Tibial nerve (tissue), 4 donors: Measurements from ENCODE around the gene UPP1. TPM values are rescaled to one million over a fixed set of nuclear protein-coding genes. Genes with fewer than 3 reads are reported as not detected.
"Not testable (repeated sequence)": the region's sequence is repeated elsewhere in the genome, so short reads cannot be mapped to it uniquely, and the experiment has no call there.

Experiments used
- DNase-seq, 2 donors: peaks; one replicate each; pipeline ENCODE4 v3.0.0-alpha.2; 2019; ENCODE audit warnings: low spot score in 2 of 2
- H3K27ac ChIP-seq, 4 donors: fragments of 200-600 bp; sonication (generic) in 3 of 4; one replicate each; pipeline ENCODE4 v1.5.1; 2017 to 2019; ENCODE audit warnings: mild to moderate bottlenecking in 1 of 4
- H3K27me3 ChIP-seq, 2 donors: fragments of 200-600 bp; sonication (generic) in 1 of 2; one replicate each; pipeline versions ENCODE4 v1.5.1 to v1.6.0; 2017 to 2019
- H3K36me3 ChIP-seq, 3 donors: fragments of 200-600 bp; sonication (generic); one replicate each; pipeline ENCODE4 v1.5.1; 2018 to 2019
- H3K4me1 ChIP-seq, 4 donors: fragments of 200-600 bp; sonication (generic) in 3 of 4; one replicate each; pipeline ENCODE4 v1.5.1; 2017 to 2019
- H3K4me3 ChIP-seq, 4 donors: fragments of 200-600 bp; sonication (generic) in 3 of 4; one replicate each; pipeline ENCODE4 v1.5.1; 2017 to 2019; ENCODE audit warnings: mild to moderate bottlenecking in 1 of 4, moderate library complexity in 1 of 4
- H3K9me3 ChIP-seq, 4 donors: fragments of 200-600 bp; sonication (generic) in 3 of 4; one replicate each; pipeline ENCODE4 v1.5.1; 2017 to 2019
- CTCF ChIP-seq, 5 experiments: fragments of 200-600 bp in 3 of 5; fragments of 450-650 bp in 2 of 5; sonication (generic) in 3 of 5; IDR thresholded peaks; one replicate each; pipeline ENCODE4 v1.5.1; 2016 to 2019; ENCODE audit warnings: antibody characterized with exemption in 5 of 5, mild to moderate bottlenecking in 3 of 5, moderate library complexity in 2 of 5
- EP300 ChIP-seq, 2 donors: sonication (generic); formaldehyde crosslinking; IDR thresholded peaks; one replicate each; pipeline ENCODE4 v1.6.1; 2017; ENCODE audit warnings: antibody characterized with exemption in 2 of 2, mild to moderate bottlenecking in 1 of 2
- POLR2A ChIP-seq, 2 donors: fragments of 450-650 bp; IDR thresholded peaks; one replicate each; pipeline ENCODE4 v1.6.1; 2017; ENCODE audit warnings: antibody characterized with exemption in 2 of 2, mild to moderate bottlenecking in 2 of 2, moderate library complexity in 2 of 2
- WGBS, 2 donors: methylation state at CpG; one replicate each; pipeline ENCODE4 v1.1.5; 2018; 5-methylcytosine and 5-hydroxymethylcytosine counted together
- total RNA-seq, 4 donors: library from RNA; depleted of rRNA; stranded (reverse); fragments of >200 nt; gene quantifications; one replicate each; pipeline ENCODE4 v1.1.0, GENCODE V29; 2016

UPP1 gene
- total RNA-seq, 4 donors from 2014 or later: 14.2 to 36.9 (median 19.0) TPM

GRCh38 chr7:48140001-48140681, 51.1 kb downstream of the UPP1 start:
- no peak for DNase-seq
- Histone ChIP-seq H3K9me3 (no peaks in the 10 kb centered on the region), H3K27me3 (no peaks in the 10 kb centered on the region), H3K36me3 (no peaks in the 10 kb centered on the region), H3K4me3 (no peak overlapping the region), H3K27ac (no peak overlapping the region), H3K4me1 (peaks cover 0 to 13% (median 0%) of the 10 kb centered on the region in 4 donors)
- no peak for TF ChIP-seq CTCF (IDR thresholded peaks at IDR 0.05)
- no peak for TF ChIP-seq EP300 (IDR thresholded peaks at IDR 0.05)
- no peak for TF ChIP-seq POLR2A (IDR thresholded peaks at IDR 0.05)
- WGBS, 2 donors: 47 to 55% methylated on average over 7 of the region's 7 CpGs

GRCh38 chr7:48141521-48141920, 52.5 kb downstream of the UPP1 start:
- Histone ChIP-seq H3K4me3 (no peak overlapping the region), H3K36me3 (no peaks in the 10 kb centered on the region), H3K4me1 (peaks cover 0 to 13% (median 0%) of the 10 kb centered on the region in 4 donors), H3K27ac (no peak overlapping the region), H3K27me3 (no peaks in the 10 kb centered on the region), H3K9me3 (no peaks in the 10 kb centered on the region)
- TF ChIP-seq POLR2A (IDR thresholded peaks at IDR 0.05) (no peak), EP300 (IDR thresholded peaks at IDR 0.05) (no peak), CTCF (IDR thresholded peaks at IDR 0.05) (no peak)
- DNase-seq: no peak
- WGBS, 2 donors: 69 to 72% methylated on average over 1 of the region's 1 CpG

GRCh38 chr7:48144291-48144768, 55.3 kb downstream of the UPP1 start:
- H3K36me3 ChIP-seq: no peaks in the 10 kb centered on the region
- H3K27ac ChIP-seq: peak overlapping the region in 1 of 4 donors; percentile 44
- no peak for TF ChIP-seq CTCF (IDR thresholded peaks at IDR 0.05)
- TF ChIP-seq POLR2A (IDR thresholded peaks at IDR 0.05): no peak
- no peak for TF ChIP-seq EP300 (IDR thresholded peaks at IDR 0.05)
- WGBS, 2 donors: 29 to 39% methylated on average over 4 of the region's 4 CpGs
- H3K4me1 ChIP-seq: peaks cover 0 to 9% (median 0%) of the 10 kb centered on the region in 4 donors
- no peaks in the 10 kb centered on the region for H3K9me3 ChIP-seq
- H3K27me3 ChIP-seq: no peaks in the 10 kb centered on the region
- no peak for DNase-seq
- no peak overlapping the region for H3K4me3 ChIP-seq

GRCh38 chr7:48147078-48147591, 58.1 kb downstream of the UPP1 start:
- TF ChIP-seq POLR2A (IDR thresholded peaks at IDR 0.05) (no peak), EP300 (IDR thresholded peaks at IDR 0.05) (no peak), CTCF (IDR thresholded peaks at IDR 0.05) (no peak)
- 79 to 90% methylated on average over 4 of the region's 4 CpGs for WGBS, 2 donors
- H3K4me3 ChIP-seq: no peak overlapping the region
- peak overlapping the region in 1 of 4 donors; percentile 40 for H3K27ac ChIP-seq
- H3K36me3 ChIP-seq: no peaks in the 10 kb centered on the region
- DNase-seq: no peak
- H3K9me3 ChIP-seq: no peaks in the 10 kb centered on the region
- H3K4me1 ChIP-seq: no peaks in the 10 kb centered on the region
- H3K27me3 ChIP-seq: no peaks in the 10 kb centered on the region

- peak overlapping the region in 1 of 4 donors; percentile 40 for H3K27ac ChIP-seq
- WGBS, 2 donors: 55 to 57% methylated on average over 7 of the region's 7 CpGs
- not testable (repeated sequence) for H3K36me3 ChIP-seq, H3K4me1 ChIP-seq, DNase-seq, H3K4me3 ChIP-seq, H3K27me3 ChIP-seq, H3K9me3 ChIP-seq
Measured at GRCh38 chr7:48147690-48148089, 58.6 kb downstream of the UPP1 start.
